A673 (cell line): ENCODE data around the gene ADK. TPM values are rescaled to one million over a fixed set of nuclear protein-coding genes. Genes with fewer than 3 reads are reported as not detected.

ENCODE experiments used
- BruUV-seq: library from RNA; stranded (reverse); fragments of 400-500 nt; replicated peaks from 2 replicates; lab custom pipeline; 2021; lab: Mats Ljungman, UMichigan
- CTCF ChIA-PET: fragments of 300-600 bp; sonication (Branson Sonifier 250); formaldehyde crosslinking; loops from one replicate; lab custom pipeline; 2022; ENCODE audit warnings: antibody characterized with exemption; lab: Charles Lee
- POLR2A ChIA-PET: fragments of 300-600 bp; sonication (Branson Sonifier 250); formaldehyde crosslinking; loops from one replicate; lab custom pipeline; 2022; ENCODE audit warnings: antibody characterized with exemption; ENCODE audit not compliant: low non-redundant PET; lab: Charles Lee
- DNase-seq: peaks from one replicate; pipeline ENCODE4 v3.0.0-alpha.2; 2015; ENCODE audit warnings: low spot score
- H3K27ac ChIP-seq: fragments of 200-600 bp; sonication (generic); 2 replicates; pipeline ENCODE4 v1.5.1; 2016; ENCODE audit warnings: mixed run types, low read depth, mild to moderate bottlenecking, mixed read lengths, antibody characterized with exemption, low read length; ENCODE audit not compliant: poor library complexity, severe bottlenecking
- H3K27me3 ChIP-seq: fragments of 200-600 bp; sonication (generic); replicated peaks from 2 replicates; pipeline ENCODE4 v1.6.1; 2017; ENCODE audit warnings: mixed run types, low read depth, mild to moderate bottlenecking, mixed read lengths, antibody characterized with exemption, low read length; ENCODE audit not compliant: insufficient read depth, poor library complexity
- H3K36me3 ChIP-seq: fragments of 200-600 bp; sonication (generic); 2 replicates; pipeline ENCODE4 v1.6.1; 2016; ENCODE audit warnings: mixed run types, mild to moderate bottlenecking, mixed read lengths, antibody characterized with exemption, low read length; ENCODE audit not compliant: insufficient read depth, poor library complexity, severe bottlenecking
- H3K4me1 ChIP-seq: fragments of 200-600 bp; sonication (generic); 2 replicates; pipeline ENCODE4 v1.6.1; 2017; ENCODE audit warnings: mixed run types, mild to moderate bottlenecking, mixed read lengths, antibody characterized with exemption, low read length; ENCODE audit not compliant: insufficient read depth, poor library complexity, severe bottlenecking
- H3K4me3 ChIP-seq: fragments of 200-600 bp; sonication (generic); 2 replicates; pipeline ENCODE4 v1.5.1; 2016; ENCODE audit warnings: low read depth, mixed run types, mild to moderate bottlenecking, mixed read lengths, low read length; ENCODE audit not compliant: poor library complexity, severe bottlenecking
- H3K9me3 ChIP-seq: fragments of 200-600 bp; sonication (generic); 2 replicates; pipeline ENCODE4 v1.6.1; 2016; ENCODE audit warnings: mixed run types, low read depth, mild to moderate bottlenecking, mixed read lengths, antibody characterized with exemption, low read length; ENCODE audit not compliant: poor library complexity, severe bottlenecking
- EZH2 ChIP-seq: fragments of 200-600 bp; sonication (generic); IDR thresholded peaks from 2 replicates; pipeline ENCODE4 v1.6.1; 2017; ENCODE audit warnings: borderline replicate concordance, low read depth, mild to moderate bottlenecking, mixed read lengths, antibody characterized with exemption, low read length; ENCODE audit not compliant: poor library complexity, severe bottlenecking
- intact Hi-C: fragments of 100-400 bp; cut with micrococcal nuclease; formaldehyde crosslinking; loops from one replicate; pipeline ENCODE4 v1.10.0; 2022; ENCODE audit not compliant: unreplicated experiment
- total RNA-seq: library from RNA; stranded (reverse); gene quantifications from 2 replicates; pipeline ENCODE4 v1.2.3, GENCODE V29; 2021
- TF ChIP-seq, protein P1 (sequence below): fragments of 300-800, 200-600 bp; sonication (generic); conservative IDR thresholded peaks from 2 replicates; pipeline ENCODE4 v1.5.1; 2017; ENCODE audit warnings: low read depth, mild to moderate bottlenecking, antibody characterized with exemption, low read length, moderate library complexity, mixed read lengths

The ADK gene
- total RNA-seq, 1 experiment from 2014 or later: 49.0 TPM

DNA sequence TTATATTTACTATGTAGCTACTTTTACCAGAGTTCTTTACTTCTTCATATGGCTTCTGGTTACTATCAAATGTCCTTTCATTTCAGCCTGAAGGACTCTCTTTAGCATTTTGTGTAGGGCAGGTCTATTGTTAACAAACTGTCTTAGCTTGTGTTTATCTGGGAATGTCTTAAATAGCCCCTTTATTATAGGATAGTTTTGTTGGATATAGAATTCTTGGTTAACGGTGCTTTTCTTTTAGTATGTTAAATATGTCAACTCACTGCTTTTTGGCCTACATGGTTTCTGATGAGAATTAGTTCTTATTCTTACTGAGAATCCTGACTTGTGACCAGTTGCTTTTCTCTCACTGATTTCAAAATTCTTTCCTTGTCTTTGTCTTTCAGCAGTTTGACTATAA is 169.0 kb downstream of the ADK start:
- peaks cover 7% of the 10 kb centered on the region for H3K4me1 ChIP-seq
- CTCF ChIA-PET: interaction anchor here (0.6 kb wide), 1 partner anchor 105 kb away, joined by 3 read pairs; no protein-coding TSS in a partner anchor
- TF ChIP-seq EZH2: no peak
- TF ChIP-seq, protein P1, sequence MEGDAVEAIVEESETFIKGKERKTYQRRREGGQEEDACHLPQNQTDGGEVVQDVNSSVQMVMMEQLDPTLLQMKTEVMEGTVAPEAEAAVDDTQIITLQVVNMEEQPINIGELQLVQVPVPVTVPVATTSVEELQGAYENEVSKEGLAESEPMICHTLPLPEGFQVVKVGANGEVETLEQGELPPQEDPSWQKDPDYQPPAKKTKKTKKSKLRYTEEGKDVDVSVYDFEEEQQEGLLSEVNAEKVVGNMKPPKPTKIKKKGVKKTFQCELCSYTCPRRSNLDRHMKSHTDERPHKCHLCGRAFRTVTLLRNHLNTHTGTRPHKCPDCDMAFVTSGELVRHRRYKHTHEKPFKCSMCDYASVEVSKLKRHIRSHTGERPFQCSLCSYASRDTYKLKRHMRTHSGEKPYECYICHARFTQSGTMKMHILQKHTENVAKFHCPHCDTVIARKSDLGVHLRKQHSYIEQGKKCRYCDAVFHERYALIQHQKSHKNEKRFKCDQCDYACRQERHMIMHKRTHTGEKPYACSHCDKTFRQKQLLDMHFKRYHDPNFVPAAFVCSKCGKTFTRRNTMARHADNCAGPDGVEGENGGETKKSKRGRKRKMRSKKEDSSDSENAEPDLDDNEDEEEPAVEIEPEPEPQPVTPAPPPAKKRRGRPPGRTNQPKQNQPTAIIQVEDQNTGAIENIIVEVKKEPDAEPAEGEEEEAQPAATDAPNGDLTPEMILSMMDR: no peak
- H3K4me3 ChIP-seq: no peak overlapping the region
- no peak overlapping the region for H3K27ac ChIP-seq
- POLR2A ChIA-PET: no interaction called here
- intact Hi-C loops: no loop called here
- BruUV-seq: no TSS peak
- H3K27me3 ChIP-seq: no peaks in the 10 kb centered on the region
- H3K36me3 ChIP-seq: no peaks in the 10 kb centered on the region
- no peak for DNase-seq
- peaks cover 11% of the 10 kb centered on the region for H3K9me3 ChIP-seq

DNA sequence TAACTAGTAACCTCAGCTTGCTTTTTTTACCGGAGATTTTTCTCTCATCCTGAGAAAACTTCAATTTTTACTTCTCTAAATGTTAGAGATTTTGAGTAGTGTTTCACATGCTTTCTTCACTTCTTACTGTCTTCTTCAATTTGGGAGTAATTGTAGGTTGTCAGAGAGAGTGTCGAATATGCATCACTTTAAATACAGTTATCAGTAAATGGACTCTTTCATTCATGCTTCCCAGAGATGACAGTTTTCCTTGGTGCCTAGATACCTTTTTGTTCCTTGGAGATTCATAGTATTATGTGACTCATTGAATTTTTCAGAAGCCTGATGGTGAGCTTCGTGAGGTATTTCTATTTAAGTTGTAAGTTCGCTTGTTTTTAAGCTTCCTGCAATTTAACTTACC is 169.7 kb downstream of the ADK start:
- no peak overlapping the region for H3K27ac ChIP-seq
- peaks cover 7% of the 10 kb centered on the region for H3K4me1 ChIP-seq
- DNase-seq: no peak
- ChIA-PET CTCF (no interaction called here), POLR2A (interaction anchor here (0.8 kb wide), 1 partner anchor 39 kb away, joined by 5 read pairs; no protein-coding TSS in a partner anchor)
- no peak for TF ChIP-seq EZH2
- TF ChIP-seq, protein P1: no peak
- peaks cover 11% of the 10 kb centered on the region for H3K9me3 ChIP-seq
- H3K4me3 ChIP-seq: no peak overlapping the region
- intact Hi-C loops: no loop called here
- BruUV-seq: no TSS peak
- no peaks in the 10 kb centered on the region for H3K36me3 ChIP-seq
- H3K27me3 ChIP-seq: no peaks in the 10 kb centered on the region

DNA sequence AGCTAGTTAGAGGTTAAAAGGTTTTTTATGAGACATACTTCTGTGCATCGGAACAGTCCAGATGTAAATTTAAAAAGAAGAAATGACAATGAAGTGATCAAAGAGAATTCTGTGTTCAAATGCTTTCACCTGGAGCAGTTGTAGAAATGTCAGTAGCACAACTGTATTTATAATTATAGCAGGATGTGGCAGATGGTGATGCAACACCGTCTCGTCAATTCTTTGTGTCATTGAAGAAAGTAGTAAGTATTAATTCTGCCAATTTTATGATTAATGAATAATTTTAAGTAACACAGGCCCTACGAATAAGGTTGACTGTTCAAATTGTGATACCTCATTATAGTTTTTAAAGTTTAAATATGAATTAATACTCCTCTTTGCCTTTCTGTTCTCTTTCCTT is 171.1 kb downstream of the ADK start:
- CTCF ChIA-PET: no interaction called here
- Histone ChIP-seq H3K27ac (no peak overlapping the region), H3K36me3 (no peaks in the 10 kb centered on the region), H3K27me3 (no peaks in the 10 kb centered on the region), H3K9me3 (peaks cover 11% of the 10 kb centered on the region), H3K4me1 (peaks cover 7% of the 10 kb centered on the region), H3K4me3 (no peak overlapping the region)
- no peak for TF ChIP-seq EZH2
- TF ChIP-seq, protein P1: no peak
- intact Hi-C loops: no loop called here
- DNase-seq: no peak
- BruUV-seq: no TSS peak
- POLR2A ChIA-PET: no interaction called here
